NCI-H748 treated with DMSO at 0.1 percent for 48 hours (cell line): ENCODE results near the gene TENT4A.

ENCODE experiments used
- DNase-seq: peaks from one replicate; lab custom pipeline; 2025; lab: John Stamatoyannopoulos, UW

TENT4A gene

DNA sequence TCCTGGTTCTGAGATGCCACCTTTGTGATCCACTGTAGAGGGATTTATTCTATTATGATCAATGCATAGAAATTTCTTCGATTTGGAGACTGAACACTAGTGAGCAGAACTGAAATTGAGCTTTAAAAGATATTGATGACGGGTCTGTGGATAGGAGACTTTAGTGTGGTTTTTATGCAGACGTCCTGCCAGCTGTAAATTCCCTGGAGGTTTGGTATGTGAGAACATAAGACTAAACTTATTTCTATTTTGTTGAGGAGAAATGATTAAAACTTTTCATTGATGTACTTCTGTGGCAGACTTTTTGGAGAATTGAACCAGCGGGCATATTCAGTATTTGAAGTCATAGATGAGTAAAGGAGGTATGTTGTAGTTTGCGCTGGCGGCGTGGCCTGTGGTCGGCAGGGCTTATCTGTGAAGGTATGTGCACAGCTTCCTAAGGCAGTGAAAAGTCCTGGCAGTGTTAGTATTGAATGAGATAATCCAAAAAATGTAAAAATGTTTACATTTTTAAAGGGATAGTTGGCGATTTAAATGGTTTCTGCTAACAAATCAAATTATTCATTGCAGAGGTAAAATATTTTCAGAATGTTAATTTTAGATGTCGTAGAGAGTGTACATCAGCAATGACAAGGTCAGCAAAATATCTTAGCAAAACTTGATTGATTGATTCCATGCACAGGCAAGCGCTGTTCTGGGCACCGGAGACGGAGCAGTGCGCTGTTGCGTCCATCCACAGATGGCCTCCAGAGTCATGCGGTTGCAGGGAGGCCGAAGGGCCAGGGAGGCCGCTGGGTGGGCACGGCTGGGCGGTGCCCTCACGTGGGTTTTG is 20.4 kb downstream of the TENT4A start:
- DNase-seq, result no peak

- no peak for DNase-seq
Measured at GRCh38 chr5:6734243-6734700, 21.0 kb downstream of the TENT4A start.

GRCh38 chr5:6734781-6735180 is 21.5 kb downstream of the TENT4A start:
- DNase-seq, result no peak

DNA sequence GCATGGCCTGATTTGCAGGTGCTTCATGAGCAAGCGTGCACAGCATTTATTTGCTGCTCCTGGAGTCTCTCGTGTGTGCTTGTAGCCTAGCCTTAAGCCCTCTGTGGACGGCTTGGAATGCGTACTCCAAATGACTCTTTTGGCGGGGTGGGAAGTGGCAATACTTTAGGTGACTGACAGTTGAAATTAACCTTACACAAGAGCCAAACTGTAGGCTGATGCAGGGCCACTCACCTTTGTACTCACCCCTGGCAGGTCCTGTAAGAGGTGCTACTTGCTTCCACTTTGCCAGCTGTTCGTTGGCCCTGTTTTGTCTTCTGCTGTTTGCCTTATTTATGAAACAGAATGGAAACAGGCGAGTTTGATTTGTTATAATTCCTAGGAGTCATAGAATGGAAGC is 22.9 kb downstream of the TENT4A start:
- no peak for DNase-seq

DNA sequence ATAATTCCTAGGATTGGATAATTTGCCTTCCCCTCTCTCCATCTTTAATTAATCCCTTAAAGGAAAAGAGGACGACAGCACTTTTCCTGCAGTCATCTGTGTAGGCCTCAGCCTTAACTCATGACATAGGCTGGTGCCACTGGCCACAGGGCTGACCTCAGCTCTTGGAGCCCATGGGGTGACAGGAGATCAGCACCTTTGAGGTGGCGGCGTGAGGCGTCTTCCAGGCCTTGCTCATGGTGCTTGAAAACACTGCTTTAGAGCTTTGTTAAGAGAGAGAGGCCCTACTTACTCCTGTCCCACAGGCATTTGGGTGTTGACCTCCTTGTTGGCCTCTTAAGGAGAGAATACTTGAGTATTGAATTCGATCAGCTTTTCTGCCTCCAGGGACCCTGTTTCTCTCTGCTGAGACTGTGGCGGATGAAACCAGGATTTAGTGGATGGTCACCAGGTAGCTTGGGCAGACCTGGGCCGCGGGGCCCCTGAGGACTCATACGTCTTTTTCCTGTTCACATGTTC is 23.4 kb downstream of the TENT4A start:
- DNase-seq, result no peak

DNA sequence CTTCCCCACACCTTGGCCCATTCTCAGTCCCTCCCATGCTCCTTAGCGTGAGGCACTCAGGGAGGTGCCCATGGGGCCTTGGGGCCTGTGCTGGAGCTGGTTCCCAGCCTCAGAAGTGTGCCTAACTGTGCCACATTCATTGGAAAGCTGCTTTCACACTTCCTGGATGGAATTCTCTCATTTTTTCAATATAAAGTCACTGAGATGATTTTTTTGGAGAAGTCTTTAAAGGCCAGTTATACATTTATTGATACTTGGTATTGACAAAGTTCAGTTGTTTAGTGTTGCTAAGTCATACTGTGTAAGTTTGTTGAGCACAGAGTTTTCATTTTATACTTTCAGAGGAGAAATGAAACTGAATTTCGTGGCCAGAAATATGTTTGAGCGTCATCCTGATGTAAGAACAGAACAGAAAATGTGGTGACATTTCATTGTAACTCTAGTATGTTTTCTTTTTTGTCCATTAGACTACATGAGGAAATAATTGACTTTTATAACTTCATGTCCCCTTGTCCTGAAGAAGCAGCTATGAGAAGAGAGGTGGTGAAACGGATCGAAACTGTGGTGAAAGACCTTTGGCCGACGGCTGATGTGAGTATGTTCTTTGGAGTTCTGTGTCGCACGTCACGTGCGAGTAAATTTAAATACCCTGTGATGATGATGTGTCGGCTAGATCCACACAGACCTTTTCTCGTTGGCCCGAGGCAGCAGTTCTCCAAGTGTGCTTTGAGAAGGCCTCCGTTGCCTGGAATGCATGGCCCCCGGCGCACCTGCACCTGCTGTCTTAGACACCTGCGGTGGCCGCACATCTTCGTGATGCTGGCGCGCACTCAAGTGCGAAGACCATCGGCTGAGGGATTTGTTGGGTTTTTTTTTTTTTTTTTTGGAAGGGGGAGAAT is 24.1 kb downstream of the TENT4A start:
- DNase-seq, result no peak

GRCh38 chr5:6739603-6740002 is 26.4 kb downstream of the TENT4A start:
- no peak for DNase-seq

- no peak for DNase-seq
Measured at GRCh38 chr5:6740586-6741150, 27.4 kb downstream of the TENT4A start.

- DNase-seq, result no peak
Measured at GRCh38 chr5:6742081-6742758, 29.0 kb downstream of the TENT4A start.

GRCh38 chr5:6743161-6743560 is 29.9 kb downstream of the TENT4A start:
- DNase-seq, result no peak

DNA sequence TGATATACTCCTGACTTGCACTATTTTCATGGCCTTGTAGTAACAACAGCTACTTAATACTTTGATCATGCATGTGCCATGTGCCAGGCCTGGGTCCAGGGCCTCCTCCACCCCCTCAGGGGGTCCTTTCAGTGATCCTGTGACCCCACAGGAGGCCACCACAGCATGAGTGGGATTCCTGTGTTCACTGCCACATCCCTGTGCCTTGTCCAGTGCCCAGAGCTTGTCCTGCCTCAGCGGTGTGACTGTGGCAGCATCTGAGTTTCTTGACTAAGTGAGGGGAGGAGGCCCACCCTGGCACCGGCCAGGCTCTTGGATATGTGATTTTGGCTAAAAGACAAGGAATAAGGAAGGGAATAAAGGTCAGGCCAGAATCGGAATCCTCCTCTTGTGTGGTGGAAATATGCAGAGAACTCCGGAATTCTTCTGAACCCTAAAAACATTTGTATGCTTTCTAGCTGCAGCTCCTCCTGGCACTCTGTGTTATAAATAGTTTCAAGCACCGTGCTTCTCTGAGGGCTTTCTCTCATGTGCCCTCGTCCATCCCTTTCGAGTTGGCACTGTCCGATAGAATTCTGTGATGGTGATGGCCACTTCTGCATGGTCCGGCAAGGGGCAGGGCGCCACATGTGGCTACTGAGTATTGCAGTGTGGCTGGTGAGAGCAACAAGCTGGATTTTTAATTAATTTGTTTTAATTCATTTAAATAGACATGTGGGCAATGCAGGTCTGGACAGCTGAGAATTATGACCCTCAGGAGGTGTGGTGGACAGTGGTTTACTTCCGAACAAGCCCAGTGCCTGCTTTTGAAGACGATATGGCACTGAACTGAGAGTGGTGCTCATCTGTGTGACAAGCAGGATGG is 31.8 kb downstream of the TENT4A start:
- no peak for DNase-seq

GRCh38 chr5:6745706-6746222 is 32.5 kb downstream of the TENT4A start:
- DNase-seq, result peak; percentile 56

DNA sequence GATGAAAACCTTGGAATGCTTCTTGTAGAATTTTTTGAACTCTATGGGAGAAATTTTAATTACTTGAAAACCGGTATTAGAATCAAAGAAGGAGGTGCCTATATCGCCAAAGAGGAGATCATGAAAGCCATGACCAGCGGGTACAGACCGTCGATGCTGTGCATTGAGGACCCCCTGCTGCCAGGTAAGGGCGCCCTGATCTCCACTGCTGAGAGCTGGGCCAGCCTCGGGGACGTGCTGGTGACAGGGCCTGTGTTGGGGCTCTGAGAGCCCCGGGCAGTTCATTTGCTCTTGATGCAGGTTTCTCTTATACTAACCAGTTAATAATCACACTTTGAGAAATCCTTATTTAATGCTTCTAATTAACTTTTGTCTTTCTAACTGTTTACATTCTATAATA is 33.0 kb downstream of the TENT4A start:
- DNase-seq, result no peak

- DNase-seq, result no peak
Measured at GRCh38 chr5:6747103-6747502, 33.9 kb downstream of the TENT4A start.

- DNase-seq, result no peak
Measured at GRCh38 chr5:6748142-6748541, 34.9 kb downstream of the TENT4A start.

DNA sequence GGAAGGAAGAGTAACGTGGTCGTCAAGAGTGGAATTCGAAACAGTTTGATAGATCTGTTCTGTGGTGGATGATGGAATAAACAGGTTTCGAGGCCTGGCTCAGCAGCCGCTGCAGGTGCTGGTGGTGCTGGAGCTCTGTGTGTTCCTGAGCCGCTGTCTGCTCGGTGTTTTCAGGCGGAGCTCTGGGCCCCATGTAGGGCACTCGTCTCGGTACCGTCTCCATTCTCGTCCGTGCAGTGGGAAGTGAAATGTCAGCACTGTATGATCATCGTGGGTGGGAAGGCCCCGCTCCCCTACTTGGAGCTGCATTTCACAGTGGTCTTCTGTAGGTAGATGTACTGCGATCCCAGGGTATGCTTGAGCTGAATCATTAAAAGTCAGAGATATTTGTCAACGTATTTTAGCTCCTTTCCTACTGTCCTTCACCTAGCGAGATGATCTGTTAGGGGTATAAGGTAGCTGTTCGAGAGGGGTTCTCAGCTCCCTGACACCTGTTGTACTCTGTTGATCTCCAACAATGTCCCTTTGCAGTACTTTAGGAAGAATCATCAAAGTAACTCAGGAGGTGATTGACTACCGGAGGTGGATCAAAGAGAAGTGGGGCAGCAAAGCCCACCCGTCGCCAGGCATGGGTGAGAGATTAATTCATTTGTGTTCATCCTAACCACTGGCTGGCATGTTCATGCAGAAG is 35.9 kb downstream of the TENT4A start:
- no peak for DNase-seq

DNA sequence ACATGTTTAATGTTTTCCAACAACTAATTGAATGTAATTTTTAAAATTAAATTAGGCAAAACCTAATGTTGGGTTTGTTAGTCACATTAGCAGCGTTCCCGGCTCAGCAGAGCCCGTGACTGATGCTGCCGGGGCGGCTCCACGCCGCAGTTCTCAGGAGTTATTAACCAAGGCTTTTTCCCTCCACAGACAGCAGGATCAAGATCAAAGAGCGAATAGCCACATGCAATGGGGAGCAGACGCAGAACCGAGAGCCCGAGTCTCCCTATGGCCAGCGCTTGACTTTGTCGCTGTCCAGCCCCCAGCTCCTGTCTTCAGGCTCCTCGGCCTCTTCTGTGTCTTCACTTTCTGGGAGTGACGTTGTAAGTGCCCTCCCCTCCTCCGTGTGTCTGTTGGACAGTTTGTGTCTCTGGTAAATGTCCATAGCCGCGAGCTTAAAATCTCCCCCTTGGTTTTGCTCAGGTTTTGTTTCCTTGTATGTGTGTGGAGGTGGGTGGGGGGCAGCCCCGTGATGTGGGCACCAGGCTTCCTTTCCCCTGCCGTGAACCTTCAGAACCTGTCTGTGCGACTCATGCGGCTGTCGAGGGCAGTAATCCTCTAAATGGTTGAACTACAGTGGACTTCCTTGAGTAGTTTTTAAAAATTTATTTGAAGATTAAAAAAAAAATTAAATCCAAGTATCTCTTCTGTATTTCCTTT is 37.1 kb downstream of the TENT4A start:
- DNase-seq, result no peak

DNA sequence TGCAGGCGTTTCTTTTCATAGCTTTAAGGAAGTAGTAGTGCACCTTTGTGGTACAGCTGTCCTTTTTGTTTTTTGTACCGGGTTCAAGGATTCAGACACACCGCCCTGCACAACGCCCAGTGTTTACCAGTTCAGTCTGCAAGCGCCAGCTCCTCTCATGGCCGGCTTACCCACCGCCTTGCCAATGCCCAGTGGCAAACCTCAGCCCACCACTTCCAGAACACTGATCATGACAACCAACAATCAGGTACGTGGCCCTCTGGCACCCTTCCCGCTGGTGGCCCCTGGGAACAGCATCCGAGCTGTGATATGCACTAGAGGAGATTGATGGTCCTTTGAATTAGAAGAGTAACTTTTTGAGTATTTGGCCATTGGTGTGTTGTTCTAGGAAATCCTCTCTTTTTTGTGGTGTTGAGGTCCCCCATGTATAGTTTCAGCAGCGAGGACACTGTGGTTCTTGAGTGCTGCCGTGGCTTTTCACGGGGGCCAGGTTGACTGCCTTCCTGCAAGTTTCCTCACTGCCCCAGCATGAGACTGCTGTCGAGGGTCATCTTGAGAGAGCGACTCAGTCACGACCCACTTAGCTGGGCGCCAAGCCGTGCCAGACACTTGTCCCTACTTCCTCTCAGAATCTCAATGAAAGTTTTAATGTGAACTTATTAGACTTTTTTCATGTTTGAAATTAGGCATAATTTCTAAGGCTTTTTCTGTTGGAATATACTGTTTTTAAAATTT is 37.9 kb downstream of the TENT4A start:
- DNase-seq, result no peak

DNA sequence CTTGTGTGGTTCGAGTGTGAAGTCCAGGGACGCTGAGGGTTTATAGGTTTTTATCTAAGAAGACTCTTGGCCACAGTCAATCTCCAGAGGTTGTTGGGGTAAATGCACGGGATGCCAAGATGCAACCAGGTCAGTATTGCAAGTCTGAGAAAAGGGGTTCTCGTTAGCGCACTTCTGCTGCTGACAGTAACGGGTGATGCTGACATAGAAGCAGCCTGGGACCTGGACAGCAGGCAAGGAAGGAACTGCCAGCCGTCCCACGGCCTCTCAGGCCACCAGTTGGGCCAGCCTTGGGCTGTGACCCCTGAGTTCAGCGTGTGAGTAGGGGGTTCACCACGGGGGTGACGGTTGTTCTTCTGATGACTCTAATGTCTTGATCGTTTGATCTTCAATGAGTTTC is 39.0 kb downstream of the TENT4A start:
- no peak for DNase-seq
